Mesendoderm (in vitro differentiated cells): Measurements from ENCODE around the gene ZNF763.
"Not testable (repeated sequence)": the region's sequence is repeated elsewhere in the genome, so short reads cannot be mapped to it uniquely, and the experiment has no call there.

Experiments
- DNase-seq: peaks from one replicate; pipeline ENCODE4 v3.0.0; 2013
- H2AK5ac ChIP-seq: 2 replicates; pipeline ENCODE4 v1.6.1; 2013; ENCODE audit warnings: low read length, inconsistent platforms
- H2BK120ac ChIP-seq: 2 replicates; pipeline ENCODE4 v1.6.1; 2013; ENCODE audit warnings: low read depth, mild to moderate bottlenecking, low read length, moderate library complexity, mixed read lengths
- H2BK15ac ChIP-seq: replicated peaks from 2 replicates; pipeline ENCODE4 v1.6.1; 2013; ENCODE audit warnings: low read depth, mild to moderate bottlenecking, moderate library complexity
- H2BK5ac ChIP-seq: 2 replicates; pipeline ENCODE4 v1.6.1; 2013; ENCODE audit warnings: low read length, inconsistent platforms
- H3K18ac ChIP-seq: 2 replicates; pipeline ENCODE4 v1.6.1; 2013; ENCODE audit warnings: mild to moderate bottlenecking, low read length, mixed read lengths
- H3K23ac ChIP-seq: one replicate; pipeline ENCODE4 v1.6.1; 2013; ENCODE audit warnings: low read length
- H3K27ac ChIP-seq: 2 replicates; pipeline ENCODE4 v1.5.1; 2013; ENCODE audit warnings: low read depth, mild to moderate bottlenecking, inconsistent platforms, low read length, moderate library complexity
- H3K27me3 ChIP-seq: 2 replicates; pipeline ENCODE4 v1.6.1; 2013; ENCODE audit warnings: low read length, control low read depth, mild to moderate bottlenecking, inconsistent platforms; ENCODE audit not compliant: insufficient read depth, poor library complexity
- H3K36me3 ChIP-seq: 2 replicates; pipeline ENCODE4 v1.6.1; 2013; ENCODE audit warnings: low read length, inconsistent platforms; ENCODE audit not compliant: control insufficient read depth, insufficient read depth
- H3K4ac ChIP-seq: one replicate; pipeline ENCODE4 v1.6.1; 2013; ENCODE audit warnings: low read depth, mild to moderate bottlenecking, low read length, moderate library complexity
- H3K4me1 ChIP-seq: 2 replicates; pipeline ENCODE4 v1.6.1; 2013; ENCODE audit warnings: low read depth, low read length, inconsistent platforms; ENCODE audit not compliant: control insufficient read depth
- H3K4me2 ChIP-seq: 2 replicates; pipeline ENCODE4 v1.6.1; 2013; ENCODE audit warnings: low read length
- H3K4me3 ChIP-seq: 2 replicates; pipeline ENCODE4 v1.5.1; 2013; ENCODE audit warnings: mild to moderate bottlenecking, low read length
- H3K56ac ChIP-seq: one replicate; pipeline ENCODE4 v1.6.1; 2013; ENCODE audit warnings: low read length
- H3K79me1 ChIP-seq: 2 replicates; pipeline ENCODE4 v1.6.1; 2013; ENCODE audit warnings: low read length, inconsistent platforms
- H3K79me2 ChIP-seq: 2 replicates; pipeline ENCODE4 v1.6.1; 2013; ENCODE audit warnings: mild to moderate bottlenecking, low read length; ENCODE audit not compliant: control insufficient read depth, insufficient read depth
- H3K9ac ChIP-seq: 2 replicates; pipeline ENCODE4 v1.6.1; 2013; ENCODE audit warnings: low read length, inconsistent platforms
- H4K5ac ChIP-seq: one replicate; pipeline ENCODE4 v1.6.1; 2013; ENCODE audit warnings: low read length
- H4K8ac ChIP-seq: one replicate; pipeline ENCODE4 v1.6.1; 2013; ENCODE audit warnings: low read depth, mild to moderate bottlenecking, control low read depth, low read length, moderate library complexity
- WGBS: extraction: QIAGEN DNeasy Blood & Tissue Kit; methylation state at CpG from one replicate; pipeline ENCODE4 v1.1.7; 2013; ENCODE audit warnings: low lambda C conversion rate, missing lambda C conversion rate; ENCODE audit not compliant: insufficient coverage; ENCODE audit errors: extremely low coverage; 5-methylcytosine and 5-hydroxymethylcytosine counted together

Gene ZNF763

DNA sequence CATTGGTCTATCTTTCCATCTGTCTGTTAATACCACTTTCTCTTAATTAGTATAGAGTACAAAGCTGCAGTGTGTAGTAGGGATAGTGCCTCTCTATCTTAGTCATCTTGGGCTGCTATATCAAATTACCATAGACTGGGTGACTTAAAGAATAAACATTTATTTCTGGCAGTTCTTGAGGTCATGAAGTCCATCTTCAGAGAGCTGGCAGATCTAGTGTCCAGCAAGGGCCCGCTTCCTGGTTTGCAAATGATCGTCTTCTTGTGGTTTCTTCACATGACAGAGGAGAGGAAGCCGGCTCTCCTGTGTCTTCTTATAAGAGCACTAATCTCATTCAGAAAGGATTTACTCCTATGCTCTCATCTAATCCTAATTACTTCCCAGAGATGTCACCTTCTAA is 33.8 kb upstream of the ZNF763 start:
- Histone ChIP-seq H2BK5ac (no peak overlapping the region), H3K4ac (no peak overlapping the region), H3K4me2 (no peak overlapping the region), H2BK15ac (no peak overlapping the region), H2AK5ac (no peak overlapping the region), H3K4me3 (no peak overlapping the region), H3K23ac (no peak overlapping the region), H3K79me2 (peaks cover 1% of the 10 kb centered on the region), H2BK120ac (no peak overlapping the region), H3K27me3 (peaks cover 2% of the 10 kb centered on the region), H3K18ac (no peak overlapping the region), H4K8ac (no peak overlapping the region), H3K27ac (no peak overlapping the region), H3K4me1 (no peaks in the 10 kb centered on the region), H3K79me1 (peaks cover 7% of the 10 kb centered on the region), H3K56ac (no peak overlapping the region), H3K36me3 (no peaks in the 10 kb centered on the region), H4K5ac (no peak overlapping the region), H3K9ac (no peak overlapping the region)
- no peak for DNase-seq
- WGBS, result no CpG with 5 or more reads among the region's 3 CpGs

DNA sequence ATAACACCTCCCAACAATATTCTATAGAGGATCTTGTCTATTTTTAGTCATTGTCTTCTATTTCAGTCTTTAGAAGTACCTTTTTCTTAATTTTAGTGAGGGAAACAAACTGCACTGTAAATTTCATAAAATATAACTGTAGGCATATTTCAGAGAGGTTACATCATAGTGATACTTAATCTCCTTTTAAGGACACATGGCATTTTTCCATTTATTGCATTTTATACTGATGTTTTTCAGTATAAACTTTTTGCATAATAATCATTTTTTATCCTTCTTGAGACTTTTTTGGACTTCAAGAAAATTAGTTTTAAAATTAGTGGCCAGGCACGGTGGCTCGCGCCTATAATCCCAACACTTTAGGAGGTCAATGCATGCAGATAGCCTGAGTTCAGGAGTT is 33.3 kb upstream of the ZNF763 start:
- H3K79me2 ChIP-seq, result peaks cover 1% of the 10 kb centered on the region
- no peak overlapping the region for H3K18ac ChIP-seq
- H3K36me3 ChIP-seq, result no peaks in the 10 kb centered on the region
- H4K8ac ChIP-seq, result no peak overlapping the region
- no peak overlapping the region for H3K4me2 ChIP-seq
- peaks cover 7% of the 10 kb centered on the region for H3K79me1 ChIP-seq
- peaks cover 2% of the 10 kb centered on the region for H3K27me3 ChIP-seq
- H2BK15ac ChIP-seq, result no peak overlapping the region
- WGBS, result no CpG with 5 or more reads among the region's 3 CpGs
- no peak for DNase-seq
- H2AK5ac ChIP-seq, result no peak overlapping the region
- no peak overlapping the region for H4K5ac ChIP-seq
- H3K27ac ChIP-seq, result no peak overlapping the region
- no peaks in the 10 kb centered on the region for H3K4me1 ChIP-seq
- no peak overlapping the region for H3K4ac ChIP-seq
- no peak overlapping the region for H3K4me3 ChIP-seq
- no peak overlapping the region for H3K23ac ChIP-seq
- no peak overlapping the region for H3K56ac ChIP-seq
- H2BK120ac ChIP-seq, result no peak overlapping the region
- no peak overlapping the region for H3K9ac ChIP-seq
- no peak overlapping the region for H2BK5ac ChIP-seq

DNA sequence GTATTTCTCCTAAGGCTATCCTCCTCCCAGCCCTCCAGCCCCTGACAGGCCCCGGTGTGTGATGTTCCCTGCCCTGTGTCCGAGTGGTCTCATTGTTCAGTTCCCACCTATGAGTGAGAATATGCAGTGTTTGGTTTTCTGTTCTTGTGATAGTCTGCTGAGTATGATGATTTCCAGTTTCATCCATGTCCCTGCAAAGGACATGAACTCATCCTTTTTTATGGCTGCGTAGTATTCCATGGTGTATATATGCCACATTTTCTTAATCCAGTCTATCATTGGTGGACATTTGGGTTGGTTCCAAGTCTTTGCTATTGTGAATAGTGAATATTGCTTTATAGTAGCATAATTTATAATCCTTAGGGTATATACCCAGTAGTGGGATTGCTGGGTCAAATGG is 29.0 kb upstream of the ZNF763 start:
- no CpG with 5 or more reads among the region's 3 CpGs for WGBS
- H4K5ac ChIP-seq, H3K4ac ChIP-seq, H2AK5ac ChIP-seq, H3K27me3 ChIP-seq, H2BK15ac ChIP-seq, H2BK5ac ChIP-seq, DNase-seq, H3K4me1 ChIP-seq, H3K9ac ChIP-seq, H3K56ac ChIP-seq, H3K36me3 ChIP-seq, H3K23ac ChIP-seq, H3K18ac ChIP-seq, H2BK120ac ChIP-seq, H4K8ac ChIP-seq, H3K4me2 ChIP-seq, H3K4me3 ChIP-seq, H3K79me2 ChIP-seq, H3K79me1 ChIP-seq, H3K27ac ChIP-seq: not testable (repeated sequence)

DNA sequence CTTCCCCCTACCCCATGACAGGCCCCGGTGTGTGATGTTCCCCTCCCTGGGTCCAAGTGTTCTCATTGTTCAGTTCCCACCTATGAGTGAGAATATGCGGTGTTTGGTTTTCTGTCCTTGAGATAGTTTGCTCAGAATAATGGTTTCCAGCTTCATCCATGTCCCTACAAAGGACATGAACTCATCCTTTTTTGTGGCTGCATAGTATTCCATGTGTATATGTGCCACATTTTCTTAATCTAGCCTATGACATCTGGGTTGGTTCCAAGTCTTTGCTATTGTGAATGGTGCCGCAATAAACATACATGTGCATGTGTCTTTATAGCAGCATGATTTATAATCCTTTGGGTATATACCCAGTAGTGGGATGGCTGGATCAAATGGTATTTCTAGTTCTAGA is 26.5 kb upstream of the ZNF763 start:
- H3K79me2 ChIP-seq, H4K5ac ChIP-seq, H2BK15ac ChIP-seq, DNase-seq, H3K56ac ChIP-seq, H3K23ac ChIP-seq, H2BK120ac ChIP-seq, H3K36me3 ChIP-seq, H3K4me3 ChIP-seq, H3K4ac ChIP-seq, H4K8ac ChIP-seq, H3K4me1 ChIP-seq, H3K4me2 ChIP-seq, H3K79me1 ChIP-seq, H3K27ac ChIP-seq, H2AK5ac ChIP-seq, H3K27me3 ChIP-seq, H3K18ac ChIP-seq, H2BK5ac ChIP-seq, H3K9ac ChIP-seq: not testable (repeated sequence)
- WGBS, result no CpG with 5 or more reads among the region's 3 CpGs

DNA sequence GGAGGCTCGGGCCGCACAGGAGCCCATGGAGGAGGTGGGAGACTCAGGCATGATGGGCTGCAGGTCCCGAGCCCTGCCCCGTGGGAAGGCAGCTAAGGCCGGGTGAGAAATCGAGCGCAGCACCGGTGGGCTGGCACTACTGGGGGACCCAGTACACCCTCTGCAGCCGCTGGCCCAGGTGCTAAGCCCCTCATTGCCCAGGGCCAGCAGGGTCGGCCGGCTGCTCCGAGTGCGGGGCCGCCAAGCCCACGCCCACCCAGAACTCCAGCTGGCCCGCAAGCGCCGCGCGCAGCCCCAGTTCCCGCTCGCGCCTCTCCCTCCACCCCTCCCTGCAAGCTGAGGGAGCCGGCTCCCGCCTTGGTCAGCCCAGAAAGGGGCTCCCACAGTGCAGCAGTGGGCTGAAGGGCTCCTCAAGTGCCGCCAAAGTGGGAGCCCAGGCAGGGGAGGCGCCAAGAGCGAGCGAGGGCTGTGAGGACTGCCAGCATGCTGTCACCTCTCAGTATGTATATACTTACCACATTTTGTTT is 23.4 kb upstream of the ZNF763 start:
- H3K4me2 ChIP-seq, H3K27me3 ChIP-seq, DNase-seq, H3K4me1 ChIP-seq, H3K79me1 ChIP-seq, H4K5ac ChIP-seq, H3K9ac ChIP-seq, H3K4me3 ChIP-seq, H2AK5ac ChIP-seq, H3K18ac ChIP-seq, H3K27ac ChIP-seq, H4K8ac ChIP-seq, H3K4ac ChIP-seq, H2BK5ac ChIP-seq, H3K56ac ChIP-seq, H3K79me2 ChIP-seq, H2BK15ac ChIP-seq, H3K36me3 ChIP-seq, H3K23ac ChIP-seq, H2BK120ac ChIP-seq: not testable (repeated sequence)
- WGBS, result no CpG with 5 or more reads among the region's 29 CpGs
